Measurements from ENCODE around the gene IPCEF1. TPM values are rescaled to one million over a fixed set of nuclear protein-coding genes. Genes with fewer than 3 reads are reported as not detected.

IPCEF1 gene
- total and polyA plus RNA-seq, 2 donors (not counting 3 experiments of a cell fraction or from before 2014, with no cell fraction given) = 0.01 to 0.51 TPM

DNA sequence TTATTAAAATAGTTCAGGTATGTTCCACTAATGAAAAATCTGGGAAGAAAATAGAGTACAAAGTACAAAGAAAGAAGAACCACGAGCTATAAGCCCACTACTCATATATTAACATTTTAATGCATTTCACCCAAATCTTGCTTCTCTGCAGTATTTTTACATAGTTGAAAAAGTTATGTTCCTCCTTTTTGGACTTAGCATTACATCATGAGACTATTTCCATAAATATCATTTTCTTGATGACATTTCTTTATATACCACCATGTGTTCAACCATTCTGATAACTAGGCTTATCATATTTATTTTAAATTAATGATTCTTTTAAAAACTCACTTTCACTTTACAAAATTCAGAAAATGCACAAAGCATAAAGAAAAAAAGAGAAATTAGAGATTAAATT, 3.0 kb downstream of the IPCEF1 start:
- H3K4me3 ChIP-seq (replicated peaks in 1 of 3; ENCODE audit: insufficient read depth in 1 of 3, low read depth in 1 of 3, low read length in 3 of 3) = no peak overlapping the region
- H3K27me3 ChIP-seq (ENCODE audit: control insufficient read depth in 2 of 2, insufficient read depth in 2 of 2, low read length in 2 of 2) = no peaks in the 10 kb centered on the region
- H3K27ac ChIP-seq (ENCODE audit: insufficient read depth, low read depth, low read length) = no peak overlapping the region
- H3K79me2 ChIP-seq (ENCODE audit: control insufficient read depth, insufficient read depth, low read length) = no peaks in the 10 kb centered on the region
- ChIA-PET CTCF (no interaction called here), POLR2A (no interaction called here)
- no TSS peak for BruUV-seq (replicated peaks)
- H2AFZ ChIP-seq (ENCODE audit: low read depth, low read length) = no peak overlapping the region
- no peak overlapping the region for H3K4me2 ChIP-seq (ENCODE audit: insufficient read depth, low read length)
- no peaks in the 10 kb centered on the region for H4K20me1 ChIP-seq (replicated peaks; ENCODE audit: control insufficient read depth, extremely low read depth, insufficient read depth, low read length)
- no peak for FAIRE-seq
- no peaks in the 10 kb centered on the region for H3K4me1 ChIP-seq (ENCODE audit: control insufficient read depth, extremely low read depth, insufficient read depth, low read length)
- dilution Hi-C loops (cut with MboI; ENCODE audit: extremely low pct_ligation_motif_present, low sequenced_read_pairs) (no loop called here), intact Hi-C loops (cut with micrococcal nuclease) (loop anchor here (2.0 kb wide), 2 partner anchors 51 to 61 kb away; no protein-coding TSS in a partner anchor)
- no peak for DNase-seq (ENCODE audit: low read depth, low spot score)
- no peak for TF ChIP-seq POLR2A (IDR thresholded peaks at IDR 0.05; ENCODE audit: low read depth, low read length)
- TF ChIP-seq POLR2AphosphoS5 (IDR thresholded peaks at IDR 0.05; ENCODE audit: insufficient read depth, low read depth, low read length) = no peak
- no peak for TF ChIP-seq CTCF (IDR thresholded peaks at IDR 0.05; ENCODE audit: extremely low read depth in 1 of 2, insufficient read depth in 1 of 2, low read depth in 1 of 2, low read length in 2 of 2)
- TF ChIP-seq GATA2 (IDR thresholded peaks at IDR 0.05; ENCODE audit: insufficient read depth, insufficient read length, low read depth, low read length) = no peak
- no peak for TF ChIP-seq MYC (IDR thresholded peaks at IDR 0.05; ENCODE audit: low read depth, low read length)
- H3K36me3 ChIP-seq (ENCODE audit: control insufficient read depth in 2 of 2, extremely low read depth in 1 of 2, insufficient read depth in 2 of 2, low read length in 2 of 2) = no peaks in the 10 kb centered on the region
- no peaks in the 10 kb centered on the region for H3K9me1 ChIP-seq (replicated peaks; ENCODE audit: control insufficient read depth, extremely low read depth, insufficient read depth, low read length)
- H3K9me3 ChIP-seq (replicated peaks; ENCODE audit: control insufficient read depth, insufficient read depth, low read length) = no peaks in the 10 kb centered on the region
- H3K9ac ChIP-seq (replicated peaks; ENCODE audit: extremely low read depth, insufficient read depth, low read length) = no peak overlapping the region

DNA sequence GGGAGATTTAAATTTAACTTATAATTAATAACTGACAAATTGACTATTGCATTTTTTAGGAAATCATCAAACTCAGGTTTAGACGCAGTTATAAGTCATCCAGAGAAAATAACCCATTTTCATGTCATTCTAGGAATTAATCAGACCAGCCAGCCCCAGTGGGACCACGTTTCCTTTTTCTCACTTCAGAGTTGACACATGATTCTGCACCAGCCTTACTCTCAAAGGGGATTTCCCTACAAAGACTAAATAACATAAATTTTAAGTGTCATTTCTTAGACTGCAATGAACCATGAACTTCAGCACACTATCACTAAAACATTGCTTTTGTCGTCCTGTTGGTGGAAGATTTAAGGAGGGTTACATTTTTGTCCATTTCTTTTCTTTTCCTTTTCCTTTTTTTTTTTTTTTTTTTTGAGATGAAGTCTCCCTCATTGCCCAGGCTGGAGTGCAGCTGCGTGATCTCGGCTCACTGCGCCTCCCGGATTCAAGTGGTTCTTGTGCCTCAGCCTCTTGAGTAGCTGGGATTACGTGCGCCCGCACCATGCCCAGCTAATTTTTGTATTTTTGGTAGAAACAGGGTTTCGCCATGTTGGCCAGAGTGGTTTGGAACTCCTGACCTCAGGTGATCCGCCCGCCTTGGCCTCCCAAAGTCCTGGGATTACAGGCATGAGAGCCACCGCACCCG, 3.6 kb downstream of the IPCEF1 start:
- H3K27me3 ChIP-seq (ENCODE audit: control insufficient read depth in 2 of 2, insufficient read depth in 2 of 2, low read length in 2 of 2) = no peaks in the 10 kb centered on the region
- H3K36me3 ChIP-seq (ENCODE audit: control insufficient read depth in 2 of 2, extremely low read depth in 1 of 2, insufficient read depth in 2 of 2, low read length in 2 of 2) = no peaks in the 10 kb centered on the region
- CTCF ChIA-PET = no interaction called here
- no TSS peak for BruUV-seq (replicated peaks)
- DNase-seq (ENCODE audit: low read depth, low spot score) = no peak
- no peaks in the 10 kb centered on the region for H3K4me1 ChIP-seq (ENCODE audit: control insufficient read depth, extremely low read depth, insufficient read depth, low read length)
- TF ChIP-seq EZH2 (IDR thresholded peaks at IDR 0.05; ENCODE audit: borderline replicate concordance, low read depth, low read length, severe bottlenecking) = no peak
- H2AFZ ChIP-seq (ENCODE audit: low read depth, low read length) = no peak overlapping the region
- intact Hi-C loops (cut with micrococcal nuclease) = no loop called here
- no peak overlapping the region for H3K9ac ChIP-seq (replicated peaks; ENCODE audit: extremely low read depth, insufficient read depth, low read length)
- no peaks in the 10 kb centered on the region for H3K9me3 ChIP-seq (replicated peaks; ENCODE audit: control insufficient read depth, insufficient read depth, low read length)
- FAIRE-seq = no peak
- no peak overlapping the region for H3K4me2 ChIP-seq (ENCODE audit: insufficient read depth, low read length)
- no peaks in the 10 kb centered on the region for H4K20me1 ChIP-seq (replicated peaks; ENCODE audit: control insufficient read depth, extremely low read depth, insufficient read depth, low read length)
- no peaks in the 10 kb centered on the region for H3K79me2 ChIP-seq (ENCODE audit: control insufficient read depth, insufficient read depth, low read length)
- H3K27ac ChIP-seq (ENCODE audit: insufficient read depth, low read depth, low read length) = no peak overlapping the region
- no peak overlapping the region for H3K4me3 ChIP-seq (replicated peaks in 1 of 3; ENCODE audit: insufficient read depth in 1 of 3, low read depth in 1 of 3, low read length in 3 of 3)
- dilution Hi-C loops (cut with MboI; ENCODE audit: extremely low pct_ligation_motif_present, low sequenced_read_pairs) = no loop called here
- POLR2A ChIA-PET = no interaction called here
- no peaks in the 10 kb centered on the region for H3K9me1 ChIP-seq (replicated peaks; ENCODE audit: control insufficient read depth, extremely low read depth, insufficient read depth, low read length)
